Right atrium auricular region (tissue), 2 donors: ENCODE results near the gene NUTM1. TPM values are rescaled to one million over a fixed set of nuclear protein-coding genes. Genes with fewer than 3 reads are reported as not detected.
"Not testable (repeated sequence)": the region's sequence is repeated elsewhere in the genome, so short reads cannot be mapped to it uniquely, and the experiment has no call there.

Source experiments
- DNase-seq: peaks from one replicate; pipeline ENCODE4 v3.0.0-alpha.2; 2019; ENCODE audit warnings: low spot score
- H3K27ac ChIP-seq, 2 donors: fragments of 200-600 bp; sonication (generic); 1 replicate in 1 of 2; 2 replicates in 1 of 2; pipeline ENCODE4 v1.5.1; 2016 to 2019
- H3K27me3 ChIP-seq, 2 donors: fragments of 200-600 bp; sonication (generic); one replicate each; pipeline versions ENCODE4 v1.5.1 to v1.6.0; 2017 to 2019
- H3K36me3 ChIP-seq: fragments of 200-600 bp; sonication (generic); one replicate; pipeline ENCODE4 v1.5.1; 2016
- H3K4me1 ChIP-seq, 2 donors: fragments of 200-600 bp; sonication (generic); one replicate each; pipeline versions ENCODE4 v1.5.1 to v1.6.0; 2017 to 2019
- H3K4me3 ChIP-seq, 2 donors: fragments of 200-600 bp; sonication (generic); 1 replicate in 1 of 2; 2 replicates in 1 of 2; pipeline ENCODE4 v1.5.1; 2017 to 2019; ENCODE audit warnings: mild to moderate bottlenecking in 1 of 2, moderate library complexity in 1 of 2
- H3K9me3 ChIP-seq, 2 donors: fragments of 200-600 bp; sonication (generic); one replicate each; pipeline ENCODE4 v1.5.1; 2019
- microRNA counts, 2 donors: library from miRNA; unstranded; fragments of <30 nt; microRNA quantifications; one replicate each; lab custom pipeline; 2016 to 2017
- microRNA-seq, 2 donors: library from miRNA; unstranded; fragments of <30 nt; microRNA quantifications; one replicate each; pipeline ENCODE4, GENCODE V29; 2016 to 2017; ENCODE audit warnings: borderline number of aligned reads in 2 of 2, borderline replicate concordance in 1 of 2
- total RNA-seq, 2 donors: library from RNA; depleted of rRNA; stranded (reverse); fragments of >200 nt; gene quantifications; one replicate each; pipeline ENCODE4 v1.1.0, GENCODE V29; 2016

Gene NUTM1
- total RNA-seq, 2 donors from 2014 or later: not detected

- not testable (repeated sequence) for H3K4me3 ChIP-seq, H3K36me3 ChIP-seq, DNase-seq, H3K27me3 ChIP-seq, H3K9me3 ChIP-seq, H3K4me1 ChIP-seq, H3K27ac ChIP-seq
These were observed 60.8 kb downstream of the NUTM1 start for GRCh38 chr15:34403899-34404298.

MicroRNAs encoded within 50 kb of the gene (microRNA counts, 767-probe panel; counts per million panel counts)
- 3,015 to 4,795 counts per million in 2 donors for microRNA hsa-miR-1233 (lab: Ali Mortazavi, UCI)

Small RNAs within 50 kb of the gene (microRNA-seq; reads per million reads assigned to microRNA genes)
- 0 reads per million in 2 donors for gene MIR1233-1

Other genes starting within 250 kb of the NUTM1 start
- gene EMC7, start 241.5 kb upstream of the NUTM1 start, total RNA-seq: 10 to 100 TPM; 47.5 to 50.1 TPM
- gene PGBD4, start 241.2 kb upstream of the NUTM1 start, total RNA-seq: 1 to 10 TPM; 2.0 to 2.3 TPM
- gene KATNBL1, start 133.2 kb upstream of the NUTM1 start, total RNA-seq: 10 to 100 TPM; 17.7 to 17.8 TPM
- 100 to 1,000 TPM; 120 TPM for gene EMC4, start 118.3 kb upstream of the NUTM1 start, total RNA-seq
- gene SLC12A6, start 5.5 kb upstream of the NUTM1 start, total RNA-seq: 10 to 100 TPM; 21.1 to 21.6 TPM
- gene NOP10, start 179 bp upstream of the NUTM1 start, total RNA-seq: 100 to 1,000 TPM; 115 to 120 TPM
- 10 to 100 TPM in 1 of 2 donors, 1 to 10 TPM in 1; 9.2 to 17.5 TPM for gene LPCAT4, start 23.9 kb downstream of the NUTM1 start, total RNA-seq
- gene GOLGA8A, start 94.5 kb downstream of the NUTM1 start, total RNA-seq: 1 to 10 TPM; 5.7 to 5.9 TPM
- 10 to 100 TPM; 10.3 to 24.6 TPM for gene GOLGA8B, start 240.3 kb downstream of the NUTM1 start, total RNA-seq